ENCODE data around the gene GAD2.

Gene GAD2

DNA sequence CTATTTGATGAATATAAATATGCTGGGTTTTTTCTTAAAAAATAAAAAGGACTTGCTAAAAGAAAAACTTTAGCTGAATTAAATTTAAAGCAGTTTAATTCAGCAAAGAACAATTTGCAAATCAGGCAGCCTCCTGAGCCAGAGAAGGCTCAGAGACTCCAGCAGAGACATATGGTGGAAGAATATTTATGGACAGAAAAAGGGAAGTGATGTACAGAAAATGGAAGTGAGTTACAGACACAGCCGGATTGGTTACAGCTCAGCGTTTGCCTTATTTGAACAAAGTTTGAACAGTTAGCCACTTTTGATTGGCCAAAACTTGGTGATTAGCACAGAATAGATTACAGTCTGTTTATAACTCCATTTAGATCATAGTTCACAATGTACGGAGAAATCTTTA is 110.3 kb downstream of the GAD2 start:
- peak; percentile 40 for DNase-seq

DNA sequence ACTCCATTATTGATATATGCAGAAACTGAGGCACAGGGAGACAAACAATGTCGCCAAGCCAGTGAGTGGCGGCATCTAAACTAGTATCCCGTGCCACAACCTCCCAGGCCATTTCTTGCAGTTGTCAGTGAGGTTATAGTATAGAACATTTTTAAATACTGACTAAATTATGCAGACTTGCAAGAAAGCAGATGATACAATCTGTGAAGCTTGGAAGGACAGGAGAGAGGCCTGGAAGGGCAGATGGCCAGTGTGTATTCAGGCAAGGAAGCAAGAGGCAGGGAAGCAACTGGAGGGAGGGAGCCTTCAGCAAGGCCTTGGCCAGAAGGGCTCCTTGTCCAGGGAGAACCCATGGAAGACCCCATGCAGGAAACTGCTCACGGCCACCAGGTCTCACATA is 111.2 kb downstream of the GAD2 start:
- DNase-seq = no peak

DNA sequence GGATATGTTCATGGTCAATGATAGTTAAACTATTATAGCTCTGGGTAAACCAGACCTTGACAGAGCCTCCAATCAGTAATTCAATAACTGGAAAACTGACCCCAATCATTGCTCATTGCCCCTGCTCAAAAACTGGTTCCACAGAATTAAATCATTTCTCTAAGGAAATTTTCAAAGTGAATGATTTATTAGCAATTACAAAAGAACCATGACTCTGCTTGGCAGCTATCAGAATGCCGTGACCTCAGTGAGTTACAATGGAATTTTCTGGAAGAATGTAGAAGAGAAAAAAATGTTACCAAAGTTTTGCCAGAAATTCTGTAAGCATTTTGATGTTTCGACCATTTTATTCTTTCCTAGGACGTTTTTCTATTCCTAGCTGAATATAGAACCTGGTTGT is 114.8 kb downstream of the GAD2 start:
- DNase-seq = no peak

DNA sequence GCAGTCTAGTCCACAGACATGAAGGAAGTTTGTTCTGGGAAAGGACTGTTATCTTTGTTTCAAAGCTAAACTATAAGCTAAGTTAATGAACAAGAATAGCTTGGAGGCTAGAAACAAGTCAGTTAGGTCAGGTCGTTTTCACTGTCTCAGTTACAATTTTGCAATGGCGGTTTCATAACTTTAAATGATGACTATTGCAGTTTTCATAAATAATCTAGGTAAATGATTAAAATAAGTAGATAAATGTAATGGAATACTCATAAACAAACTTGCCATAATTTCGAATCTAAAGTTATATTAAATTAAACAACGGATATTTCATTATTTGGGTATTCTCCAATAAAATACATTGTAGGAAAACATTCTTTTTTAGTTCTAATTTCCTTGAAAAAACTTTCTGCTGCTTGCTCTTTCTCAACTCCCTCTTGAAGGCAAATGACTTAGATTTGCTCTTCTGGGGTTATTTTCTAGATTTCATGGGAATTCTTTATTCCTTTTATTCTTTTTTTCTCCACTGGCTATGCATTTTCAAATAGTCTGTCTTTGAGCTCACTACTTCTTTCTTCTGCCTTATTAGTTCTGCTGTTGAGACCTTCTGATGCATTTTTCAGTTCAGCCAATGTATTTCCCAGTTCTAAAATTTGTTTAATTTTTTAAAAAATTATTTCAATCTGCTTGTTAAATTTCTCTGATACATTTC is 117.8 kb downstream of the GAD2 start:
- DNase-seq = no peak

DNA sequence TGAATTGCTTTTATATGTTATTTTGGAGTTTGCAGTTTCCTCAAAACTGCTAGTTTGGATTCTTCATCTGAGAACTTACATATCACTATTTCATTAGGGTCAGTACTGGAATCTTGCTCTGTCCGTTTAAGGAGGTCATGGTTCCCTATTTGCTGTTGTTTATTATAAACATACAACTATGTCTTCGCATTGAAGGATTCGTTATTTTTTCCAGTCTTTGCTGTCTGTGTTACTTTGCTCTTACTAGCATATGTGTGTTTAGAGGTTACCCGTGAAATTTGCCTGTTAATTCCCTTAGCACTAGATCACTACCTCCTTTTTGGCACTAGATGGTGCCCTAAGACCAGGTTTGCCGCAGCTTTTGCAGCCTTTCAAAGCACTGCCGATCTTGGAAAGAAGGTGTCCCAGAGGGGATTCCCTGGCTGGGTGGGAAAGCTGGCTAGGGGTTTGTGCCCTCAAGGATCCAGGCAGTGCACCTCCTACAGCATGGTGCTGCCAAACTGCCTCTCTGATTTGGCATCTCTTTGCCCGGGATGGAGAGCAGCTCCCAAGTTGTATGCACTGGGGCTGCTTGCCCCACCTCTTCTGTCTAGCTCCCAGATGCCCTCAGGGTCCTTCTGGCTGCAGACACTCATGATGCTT is 118.5 kb downstream of the GAD2 start:
- DNase-seq = peak; percentile 80

DNA sequence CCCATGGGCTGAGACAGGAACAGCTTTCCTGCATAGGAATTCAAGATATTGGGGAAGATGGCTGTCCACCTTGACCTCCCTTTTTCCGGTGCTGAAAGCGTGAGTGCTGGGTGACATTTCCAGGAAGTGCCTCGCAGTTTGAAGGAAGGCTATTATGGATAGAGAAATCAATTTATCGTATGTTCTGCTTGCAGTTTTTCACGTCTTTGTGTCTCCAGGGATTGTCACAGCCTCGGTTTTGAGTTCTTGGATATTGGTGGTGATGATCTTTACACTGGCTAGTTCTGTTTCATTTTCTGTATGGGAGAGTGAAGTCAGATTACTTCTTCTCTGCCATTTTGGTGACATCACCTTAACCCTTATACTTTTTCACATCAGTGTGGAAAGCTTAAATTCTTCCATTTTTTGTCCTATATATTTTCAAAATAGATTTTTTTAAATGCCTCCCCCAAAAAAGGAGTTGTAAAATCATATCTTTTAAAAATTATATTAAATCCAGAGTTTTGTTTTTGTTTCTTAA is 119.1 kb downstream of the GAD2 start:
- DNase-seq = no peak

DNA sequence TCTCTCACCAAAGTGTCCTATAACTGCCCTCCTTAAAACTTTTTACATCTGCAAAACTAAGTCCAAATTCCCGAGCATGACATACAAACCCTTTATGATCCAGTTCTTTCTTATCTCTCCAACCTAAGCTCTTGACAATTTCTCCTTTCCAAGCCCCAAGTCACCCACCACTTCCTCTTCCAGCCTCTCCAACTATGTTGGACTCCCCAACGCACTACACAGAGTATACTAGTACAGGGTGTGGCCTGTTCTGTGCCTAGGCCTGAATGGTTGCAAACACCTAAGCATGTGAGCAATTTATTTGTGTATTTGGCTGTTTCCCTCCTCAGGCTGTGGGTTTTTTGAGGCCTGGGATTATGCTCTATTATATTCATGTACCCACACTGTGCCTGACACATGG is 120.4 kb downstream of the GAD2 start:
- DNase-seq = peak; percentile 73

DNA sequence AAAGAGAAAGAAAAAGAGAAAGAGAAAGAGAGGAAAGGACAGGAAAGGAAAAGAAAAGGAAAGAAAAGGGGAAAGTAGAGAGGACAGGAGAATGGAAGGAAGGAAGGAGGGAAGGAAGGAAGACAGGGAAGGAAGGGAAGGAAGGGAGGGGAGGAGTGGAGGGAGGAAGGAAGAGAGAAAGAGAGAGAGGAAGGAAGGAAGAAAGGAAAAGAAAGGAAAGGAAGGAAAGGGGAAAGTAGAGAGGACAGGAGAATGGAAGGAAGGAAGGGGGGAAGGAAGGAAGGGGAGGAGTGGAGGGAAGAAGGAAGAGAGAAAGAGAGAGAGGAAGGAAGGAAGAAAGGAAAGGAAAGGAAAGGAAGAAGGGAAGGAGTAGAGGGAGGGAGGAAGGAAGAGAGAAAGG is 125.1 kb downstream of the GAD2 start:
- no peak for DNase-seq

DNA sequence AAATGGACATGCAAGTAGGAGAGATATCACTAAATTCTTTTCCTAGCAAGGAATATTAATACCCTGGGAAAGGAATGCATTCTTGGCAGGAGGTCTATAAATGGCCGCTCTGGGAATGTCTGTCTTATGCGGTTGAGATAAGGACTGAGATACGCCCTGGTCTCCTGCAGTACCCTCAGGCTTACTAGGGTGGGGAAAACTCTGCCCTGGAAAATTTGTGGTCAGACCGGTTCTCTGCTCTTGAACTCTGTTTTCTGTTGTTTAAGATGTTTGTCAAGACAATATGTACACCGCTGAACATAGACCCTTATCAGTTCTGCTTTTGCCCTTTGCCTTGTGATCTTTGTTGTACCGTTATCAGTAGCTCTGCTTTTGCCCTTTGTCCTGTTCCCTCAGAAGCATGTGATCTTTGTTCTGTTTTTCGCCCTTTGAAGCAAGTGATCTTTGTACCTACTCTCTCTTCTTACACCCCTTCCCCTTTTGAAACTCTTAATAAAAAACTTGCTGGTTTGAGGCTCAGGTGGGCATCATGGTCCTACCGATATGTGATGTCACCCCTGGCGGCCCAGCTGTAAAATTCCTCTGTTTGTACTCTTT is 132.3 kb downstream of the GAD2 start:
- DNase-seq = peak; percentile 52
